DMS153 treated with DMSO at 0.1 percent for 48 hours (cell line): ENCODE data around the gene CMTM7.
"Not testable (repeated sequence)": the region's sequence is repeated elsewhere in the genome, so short reads cannot be mapped to it uniquely, and the experiment has no call there.

ENCODE experiments used
- DNase-seq: peaks from one replicate; lab custom pipeline; 2025; ENCODE audit not compliant: unreplicated experiment; lab: John Stamatoyannopoulos, UW

Gene CMTM7

GRCh38 chr3:32435911-32436815, 44.5 kb downstream of the CMTM7 start:
- no peak for DNase-seq

- no peak for DNase-seq
Measured at GRCh38 chr3:32436816-32437189, 45.1 kb downstream of the CMTM7 start.

- DNase-seq: no peak
Measured at GRCh38 chr3:32437896-32438295, 46.2 kb downstream of the CMTM7 start.

GRCh38 chr3:32438596-32439344, 47.1 kb downstream of the CMTM7 start:
- DNase-seq: no peak

GRCh38 chr3:32439421-32439820, 47.8 kb downstream of the CMTM7 start:
- not testable (repeated sequence) for DNase-seq

- DNase-seq: no peak
Measured at GRCh38 chr3:32440611-32441350, 49.1 kb downstream of the CMTM7 start.

GRCh38 chr3:32442766-32443165, 51.1 kb downstream of the CMTM7 start:
- DNase-seq: no peak

- no peak for DNase-seq
Measured at GRCh38 chr3:32443478-32443877, 51.8 kb downstream of the CMTM7 start.

- no peak for DNase-seq
Measured at GRCh38 chr3:32447865-32448400, 56.3 kb downstream of the CMTM7 start.

GRCh38 chr3:32448686-32449474, 57.2 kb downstream of the CMTM7 start:
- DNase-seq: no peak

- DNase-seq: no peak
Measured at GRCh38 chr3:32449691-32450090, 58.0 kb downstream of the CMTM7 start.

GRCh38 chr3:32450426-32450825, 58.8 kb downstream of the CMTM7 start:
- no peak for DNase-seq

GRCh38 chr3:32450992-32451659, 59.5 kb downstream of the CMTM7 start:
- DNase-seq: no peak

- DNase-seq: no peak
Measured at GRCh38 chr3:32452009-32452408, 60.4 kb downstream of the CMTM7 start.

GRCh38 chr3:32453346-32453745, 61.7 kb downstream of the CMTM7 start:
- no peak for DNase-seq

GRCh38 chr3:32454111-32454510, 62.5 kb downstream of the CMTM7 start:
- no peak for DNase-seq

- DNase-seq: no peak
Measured at GRCh38 chr3:32454731-32455608, 63.3 kb downstream of the CMTM7 start.

GRCh38 chr3:32455609-32456428, 64.2 kb downstream of the CMTM7 start:
- no peak for DNase-seq
